GM12874 (cell line): ENCODE data around the gene ZNF30.

Experiments used
- TF ChIP-seq, protein P1 (sequence below): IDR thresholded peaks from 2 replicates; pipeline ENCODE4 v1.5.1; 2011; ENCODE audit warnings: low read depth, mild to moderate bottlenecking, control low read depth, low read length, moderate library complexity; ENCODE audit not compliant: insufficient read depth

Gene ZNF30

DNA sequence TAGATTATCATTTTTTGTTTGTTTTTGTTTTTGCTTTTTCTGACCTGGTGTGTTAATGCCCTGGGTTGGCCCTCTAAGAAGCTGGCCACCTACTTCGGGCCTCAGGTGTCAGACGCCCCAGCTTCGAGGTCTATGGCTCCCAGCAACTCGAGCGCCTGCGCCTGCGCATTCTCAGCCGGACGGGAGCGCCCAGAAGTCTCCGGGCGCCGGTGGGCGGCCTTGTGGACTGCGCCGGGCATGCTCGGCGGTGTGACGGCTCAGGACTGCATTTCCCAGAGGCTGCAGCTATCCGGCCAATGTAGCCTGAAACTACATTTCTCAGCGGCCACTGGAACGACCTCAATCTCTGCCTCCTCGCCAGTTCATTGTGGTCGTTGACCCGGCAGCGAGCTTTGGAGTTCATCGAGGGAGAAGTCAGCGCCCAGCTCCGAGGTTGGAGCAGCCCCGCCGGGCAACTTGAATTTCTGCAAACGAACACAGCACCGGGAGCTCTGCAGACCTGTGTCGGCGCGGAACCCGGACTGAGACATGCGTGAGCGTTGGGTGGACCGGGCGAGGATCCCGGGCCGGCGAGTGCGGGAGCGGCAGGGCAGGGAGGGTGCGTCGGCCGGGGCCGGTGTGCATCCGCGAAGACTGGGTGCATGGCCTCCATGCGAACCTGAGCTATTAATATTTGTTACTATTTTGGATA lies at the start of gene ZNF30:
ZNF30 (plus strand) TSS at position 219 of the 691 bp plus-strand sequence. CDS start 3,045 bp downstream, outside the sequence.
- TF ChIP-seq, protein P1, sequence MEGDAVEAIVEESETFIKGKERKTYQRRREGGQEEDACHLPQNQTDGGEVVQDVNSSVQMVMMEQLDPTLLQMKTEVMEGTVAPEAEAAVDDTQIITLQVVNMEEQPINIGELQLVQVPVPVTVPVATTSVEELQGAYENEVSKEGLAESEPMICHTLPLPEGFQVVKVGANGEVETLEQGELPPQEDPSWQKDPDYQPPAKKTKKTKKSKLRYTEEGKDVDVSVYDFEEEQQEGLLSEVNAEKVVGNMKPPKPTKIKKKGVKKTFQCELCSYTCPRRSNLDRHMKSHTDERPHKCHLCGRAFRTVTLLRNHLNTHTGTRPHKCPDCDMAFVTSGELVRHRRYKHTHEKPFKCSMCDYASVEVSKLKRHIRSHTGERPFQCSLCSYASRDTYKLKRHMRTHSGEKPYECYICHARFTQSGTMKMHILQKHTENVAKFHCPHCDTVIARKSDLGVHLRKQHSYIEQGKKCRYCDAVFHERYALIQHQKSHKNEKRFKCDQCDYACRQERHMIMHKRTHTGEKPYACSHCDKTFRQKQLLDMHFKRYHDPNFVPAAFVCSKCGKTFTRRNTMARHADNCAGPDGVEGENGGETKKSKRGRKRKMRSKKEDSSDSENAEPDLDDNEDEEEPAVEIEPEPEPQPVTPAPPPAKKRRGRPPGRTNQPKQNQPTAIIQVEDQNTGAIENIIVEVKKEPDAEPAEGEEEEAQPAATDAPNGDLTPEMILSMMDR: no peak

DNA sequence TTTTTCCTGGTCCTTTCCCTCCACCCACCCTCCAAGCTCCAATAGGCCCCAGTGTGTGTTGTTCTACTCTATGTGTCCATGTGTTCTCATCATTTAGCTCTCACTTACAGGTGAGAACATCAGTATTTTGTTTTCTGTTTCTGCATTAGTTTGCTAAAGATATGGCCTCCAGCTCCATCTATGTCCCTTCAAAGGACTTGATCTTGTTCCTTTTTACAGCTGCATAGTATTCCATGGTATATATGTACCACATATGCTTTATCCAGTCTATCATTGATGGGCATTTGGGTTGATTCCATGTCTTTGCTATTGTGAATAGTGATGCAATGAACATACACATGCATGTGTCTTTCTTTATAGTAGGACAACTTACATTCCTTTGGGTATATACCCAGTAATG lies 47.1 kb upstream of the ZNF30 start:
- TF ChIP-seq, protein P1: no peak

DNA sequence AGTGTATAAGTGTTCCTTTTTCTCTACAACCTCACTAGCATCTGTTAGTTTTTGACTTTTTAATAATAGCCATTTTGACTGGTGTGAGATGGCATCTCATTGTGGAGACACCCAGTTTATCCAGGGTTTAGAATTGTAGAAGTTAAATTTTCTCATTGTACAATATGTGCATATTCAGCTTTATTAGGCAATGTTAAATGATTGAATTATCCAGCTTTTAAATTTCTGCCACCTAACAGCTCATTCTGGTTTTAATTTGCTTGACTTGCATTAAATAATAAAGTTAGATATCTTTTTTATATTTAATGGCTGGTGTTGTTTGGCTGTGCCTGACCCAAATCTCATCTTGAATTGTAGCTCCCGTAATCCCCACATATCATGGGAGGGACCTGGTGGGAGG lies 46.7 kb upstream of the ZNF30 start:
- TF ChIP-seq, protein P1: no peak

DNA sequence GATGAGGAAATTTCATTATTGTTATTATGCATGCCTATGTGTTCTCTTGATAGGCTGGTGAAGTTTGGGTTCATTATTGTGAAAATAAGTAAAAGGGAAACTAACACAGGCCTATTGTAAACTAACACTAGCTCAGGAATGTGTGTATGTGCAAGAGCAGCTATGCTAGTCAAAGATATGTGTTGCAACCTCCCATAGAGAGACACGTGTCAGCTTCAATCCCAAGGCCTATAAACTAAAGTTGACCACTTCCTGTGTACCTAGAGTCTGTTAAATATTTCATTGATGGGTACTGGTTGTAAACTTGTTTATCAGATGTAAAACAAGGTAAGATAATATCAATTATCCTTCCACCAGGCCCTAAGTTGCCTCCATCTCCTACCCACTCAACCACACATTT lies 44.7 kb upstream of the ZNF30 start:
- TF ChIP-seq, protein P1: no peak

DNA sequence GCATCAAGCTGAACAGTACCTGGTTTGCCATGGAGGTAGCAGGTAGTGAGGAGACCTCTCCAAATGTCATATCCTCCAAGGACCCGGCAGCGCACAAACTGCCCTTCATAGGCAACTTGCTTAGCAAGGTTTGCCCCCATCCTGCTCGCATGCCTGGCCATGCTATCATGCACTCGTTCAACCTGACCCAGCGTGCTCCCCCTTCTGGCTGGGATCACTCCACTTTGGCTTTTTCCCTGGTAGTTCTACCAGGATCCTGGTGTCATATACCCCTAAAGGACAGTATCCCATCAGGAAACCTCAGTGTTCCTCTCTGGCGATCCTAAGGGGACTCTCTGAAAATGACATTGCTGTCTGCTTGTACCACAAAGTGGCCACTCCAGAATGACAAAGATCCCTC lies 38.6 kb upstream of the ZNF30 start:
- TF ChIP-seq, protein P1: no peak

DNA sequence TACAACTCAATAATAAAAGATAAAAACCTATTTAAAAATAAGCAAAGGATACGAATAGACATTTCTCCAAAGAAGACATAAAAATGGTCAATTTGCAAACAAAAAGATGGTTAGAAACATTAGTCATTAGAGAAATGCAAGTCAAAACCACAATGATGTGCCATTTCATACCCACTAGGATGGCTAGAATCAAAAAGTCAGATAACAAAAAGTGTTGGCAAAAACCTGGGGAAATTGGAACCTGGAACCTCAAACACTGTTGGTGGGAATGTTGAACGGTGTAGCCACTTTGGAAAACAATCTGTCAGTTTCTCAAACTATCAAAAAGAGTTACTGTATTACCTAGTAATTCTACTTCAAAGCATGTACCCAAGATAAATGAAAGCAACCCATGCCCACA lies 26.5 kb upstream of the ZNF30 start:
- TF ChIP-seq, protein P1: no peak

DNA sequence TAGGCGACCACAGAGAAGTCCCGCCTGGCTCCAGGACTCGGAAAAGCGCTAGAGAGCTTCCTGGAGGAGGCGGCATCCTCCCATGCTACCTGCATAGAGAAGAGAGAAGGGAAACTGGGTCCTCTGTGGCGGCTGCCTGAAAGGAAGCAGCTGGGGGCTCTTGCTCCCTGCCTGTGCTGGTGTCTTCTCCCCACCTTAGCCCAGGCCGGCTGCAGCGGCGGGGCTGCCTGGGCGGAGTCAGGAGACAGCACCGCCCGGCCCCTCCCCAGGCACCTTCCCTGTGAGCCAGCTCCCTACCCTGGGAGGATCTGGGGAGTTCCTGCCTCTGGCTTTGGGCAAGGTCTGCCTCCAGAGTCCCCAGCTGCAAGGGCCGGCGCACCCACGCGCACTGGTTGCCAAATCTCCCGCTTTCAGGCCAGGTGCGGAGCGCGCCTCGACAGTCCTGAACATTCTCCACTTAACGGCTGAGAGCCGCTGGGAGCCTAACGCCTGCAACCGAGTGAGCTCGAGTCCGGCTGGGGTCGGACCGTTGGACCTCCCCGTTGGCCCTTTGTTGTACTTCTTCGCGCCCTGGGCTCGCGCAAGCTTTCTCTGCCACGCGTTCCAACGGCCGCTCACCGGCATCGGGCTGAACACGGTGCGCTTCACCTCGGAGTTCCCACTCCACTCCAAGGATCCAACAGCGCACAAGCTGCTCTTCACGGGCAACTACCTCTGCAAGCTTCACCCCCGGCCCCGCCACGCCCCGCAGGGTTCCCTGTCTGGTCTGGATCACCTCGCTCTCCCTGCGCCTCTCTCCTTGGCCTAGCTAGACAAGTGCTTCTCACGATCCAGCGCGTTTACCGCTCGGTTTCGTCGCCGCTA lies 21.8 kb upstream of the ZNF30 start:
- TF ChIP-seq, protein P1: no peak
